HUES6 (cell line): Measurements from ENCODE around the gene DHX57.
A peak's percentile ranks its signal among the peaks of the same experiment; 100 is the strongest.
"Not testable (repeated sequence)": the region's sequence is repeated elsewhere in the genome, so short reads cannot be mapped to it uniquely, and the experiment has no call there.

Experiments used
- H3K27ac ChIP-seq: 2 replicates; pipeline ENCODE4 v1.7.0; 2013; ENCODE audit warnings: low read depth, mild to moderate bottlenecking, low read length, inconsistent platforms
- H3K27me3 ChIP-seq: 2 replicates; pipeline ENCODE4 v1.6.1; 2013; ENCODE audit warnings: low read length; ENCODE audit not compliant: control insufficient read depth, insufficient read depth
- H3K36me3 ChIP-seq: 2 replicates; pipeline ENCODE4 v1.6.1; 2013; ENCODE audit warnings: low read length; ENCODE audit not compliant: control insufficient read depth, insufficient read depth
- H3K4me1 ChIP-seq: 2 replicates; pipeline ENCODE4 v1.6.1; 2013; ENCODE audit warnings: low read length; ENCODE audit not compliant: control insufficient read depth, insufficient read depth
- H3K4me3 ChIP-seq: 2 replicates; pipeline ENCODE4 v1.5.1; 2013; ENCODE audit warnings: low read depth, low read length
- H3K9ac ChIP-seq: one replicate; pipeline ENCODE4 v1.6.1; 2013; ENCODE audit warnings: mild to moderate bottlenecking, low read length
- H3K9me3 ChIP-seq: 2 replicates; pipeline ENCODE4 v1.6.1; 2013; ENCODE audit warnings: low read depth, low read length; ENCODE audit not compliant: control insufficient read depth, insufficient read depth

DHX57 gene

GRCh38 chr2:38778687-38779082, 97.0 kb downstream of the DHX57 start:
- Histone ChIP-seq H3K9me3 (no peaks in the 10 kb centered on the region), H3K9ac (peak overlapping the region; percentile 74), H3K4me3 (peak overlapping the region; percentile 82), H3K27ac (no peak overlapping the region), H3K27me3 (no peaks in the 10 kb centered on the region), H3K36me3 (peaks cover 14% of the 10 kb centered on the region), H3K4me1 (no peaks in the 10 kb centered on the region)

GRCh38 chr2:38776531-38776930, 99.2 kb downstream of the DHX57 start:
- Histone ChIP-seq H3K9ac (no peak overlapping the region), H3K4me3 (no peak overlapping the region), H3K9me3 (no peaks in the 10 kb centered on the region), H3K27ac (no peak overlapping the region), H3K4me1 (no peaks in the 10 kb centered on the region), H3K36me3 (peaks cover 9% of the 10 kb centered on the region), H3K27me3 (no peaks in the 10 kb centered on the region)

- H3K27ac ChIP-seq = no peak overlapping the region
- no peaks in the 10 kb centered on the region for H3K9me3 ChIP-seq
- H3K4me1 ChIP-seq = no peaks in the 10 kb centered on the region
- no peak overlapping the region for H3K9ac ChIP-seq
- H3K27me3 ChIP-seq = no peaks in the 10 kb centered on the region
- H3K4me3 ChIP-seq = no peak overlapping the region
- H3K36me3 ChIP-seq = peaks cover 4% of the 10 kb centered on the region
Measured at GRCh38 chr2:38775921-38776225, 99.9 kb downstream of the DHX57 start.

GRCh38 chr2:38775097-38775920, 100.4 kb downstream of the DHX57 start:
- Histone ChIP-seq H3K4me1 (no peaks in the 10 kb centered on the region), H3K27ac (no peak overlapping the region), H3K9me3 (no peaks in the 10 kb centered on the region), H3K27me3 (no peaks in the 10 kb centered on the region), H3K9ac (no peak overlapping the region), H3K36me3 (peaks cover 2% of the 10 kb centered on the region), H3K4me3 (no peak overlapping the region)

- Histone ChIP-seq H3K4me3 (no peak overlapping the region), H3K27me3 (no peaks in the 10 kb centered on the region), H3K36me3 (no peaks in the 10 kb centered on the region), H3K4me1 (no peaks in the 10 kb centered on the region), H3K9me3 (no peaks in the 10 kb centered on the region), H3K27ac (no peak overlapping the region), H3K9ac (no peak overlapping the region)
Measured at GRCh38 chr2:38771632-38772031, 104.1 kb downstream of the DHX57 start.

- Histone ChIP-seq H3K9ac (no peak overlapping the region), H3K27ac (no peak overlapping the region), H3K36me3 (no peaks in the 10 kb centered on the region), H3K4me1 (no peaks in the 10 kb centered on the region), H3K4me3 (no peak overlapping the region), H3K9me3 (no peaks in the 10 kb centered on the region), H3K27me3 (no peaks in the 10 kb centered on the region)
Measured at GRCh38 chr2:38765551-38765950, 110.2 kb downstream of the DHX57 start.

- H3K9me3 ChIP-seq = no peaks in the 10 kb centered on the region
- no peak overlapping the region for H3K4me3 ChIP-seq
- H3K36me3 ChIP-seq = no peaks in the 10 kb centered on the region
- H3K27ac ChIP-seq = no peak overlapping the region
- H3K9ac ChIP-seq = no peak overlapping the region
- H3K27me3 ChIP-seq = no peaks in the 10 kb centered on the region
- H3K4me1 ChIP-seq = no peaks in the 10 kb centered on the region
Measured at GRCh38 chr2:38765149-38765548, 110.6 kb downstream of the DHX57 start.

GRCh38 chr2:38763728-38764127, 112.0 kb downstream of the DHX57 start:
- no peak overlapping the region for H3K27ac ChIP-seq
- H3K4me1 ChIP-seq = no peaks in the 10 kb centered on the region
- H3K9ac ChIP-seq = no peak overlapping the region
- H3K9me3 ChIP-seq = no peaks in the 10 kb centered on the region
- H3K36me3 ChIP-seq = no peaks in the 10 kb centered on the region
- H3K4me3 ChIP-seq = no peak overlapping the region
- no peaks in the 10 kb centered on the region for H3K27me3 ChIP-seq

GRCh38 chr2:38763228-38763627, 112.5 kb downstream of the DHX57 start:
- Histone ChIP-seq H3K4me1 (no peaks in the 10 kb centered on the region), H3K27me3 (no peaks in the 10 kb centered on the region), H3K9ac (no peak overlapping the region), H3K9me3 (no peaks in the 10 kb centered on the region), H3K27ac (no peak overlapping the region), H3K4me3 (no peak overlapping the region), H3K36me3 (no peaks in the 10 kb centered on the region)

- not testable (repeated sequence) for H3K9me3 ChIP-seq, H3K27ac ChIP-seq, H3K27me3 ChIP-seq, H3K4me1 ChIP-seq, H3K9ac ChIP-seq, H3K36me3 ChIP-seq, H3K4me3 ChIP-seq
Measured at GRCh38 chr2:38755891-38756290, 119.8 kb downstream of the DHX57 start.

GRCh38 chr2:38754506-38754905, 121.2 kb downstream of the DHX57 start:
- H3K4me1 ChIP-seq = peaks cover 8% of the 10 kb centered on the region
- no peak overlapping the region for H3K9ac ChIP-seq
- no peak overlapping the region for H3K4me3 ChIP-seq
- H3K27ac ChIP-seq = no peak overlapping the region
- H3K9me3 ChIP-seq = no peaks in the 10 kb centered on the region
- H3K27me3 ChIP-seq = no peaks in the 10 kb centered on the region
- H3K36me3 ChIP-seq = peaks cover 10% of the 10 kb centered on the region
